H1 (cell line): ENCODE data around the gene CFC1B. TPM values are rescaled to one million over a fixed set of nuclear protein-coding genes. Genes with fewer than 3 reads are reported as not detected.
"Not testable (repeated sequence)": the region's sequence is repeated elsewhere in the genome, so short reads cannot be mapped to it uniquely, and the experiment has no call there.

Experiments used
- CTCF ChIA-PET: fragments of 300-600 bp; sonication (Branson Sonifier 250); formaldehyde crosslinking; loops from one replicate; lab custom pipeline; 2021; ENCODE audit not compliant: partially characterized antibody; lab: Charles Lee
- POLR2A ChIA-PET: fragments of 300-600 bp; sonication (Branson Sonifier 250); formaldehyde crosslinking; loops from one replicate; lab custom pipeline; 2021; ENCODE audit warnings: inconsistent platforms; ENCODE audit not compliant: partially characterized antibody; lab: Charles Lee
- DNase-seq, 2 experiments: peaks; one replicate each; pipeline versions ENCODE4 v3.0.0 to v3.0.0-alpha.2; 2010 to 2022; ENCODE audit warnings: low spot score in 2 of 2, low read depth in 1 of 2, mixed read lengths in 1 of 2
- FAIRE-seq: peaks from 2 replicates; lab custom pipeline; 2011; peaks lifted over from hg19 to GRCh38; lab: Jason Lieb, UNC
- H2AFZ ChIP-seq: 2 replicates; pipeline ENCODE4 v1.8.1; 2012; ENCODE audit warnings: low read length, inconsistent platforms
- H2AK5ac ChIP-seq: 2 replicates; pipeline ENCODE4 v1.6.1; 2013; ENCODE audit warnings: low read depth, low read length
- H2BK120ac ChIP-seq: replicated peaks from 2 replicates; pipeline ENCODE3; 2013; ENCODE audit warnings: low read depth, low read length, inconsistent platforms
- H2BK12ac ChIP-seq: 2 replicates; pipeline ENCODE4 v1.6.1; 2013; ENCODE audit warnings: low read depth, low read length
- H2BK15ac ChIP-seq: 2 replicates; pipeline ENCODE4 v1.6.1; 2013; ENCODE audit warnings: low read length
- H2BK20ac ChIP-seq: 2 replicates; pipeline ENCODE4 v1.6.1; 2013; ENCODE audit warnings: low read length
- H2BK5ac ChIP-seq: 2 replicates; pipeline ENCODE4 v1.6.1; 2013; ENCODE audit warnings: low read depth, low read length
- H3K14ac ChIP-seq: 2 replicates; pipeline ENCODE4 v1.6.1; 2013; ENCODE audit warnings: inconsistent platforms; ENCODE audit not compliant: insufficient read length
- H3K18ac ChIP-seq: 2 replicates; pipeline ENCODE4 v1.6.1; 2013; ENCODE audit warnings: low read length; ENCODE audit errors: extremely low read depth
- H3K23ac ChIP-seq: 2 replicates; pipeline ENCODE4 v1.6.1; 2013; ENCODE audit warnings: inconsistent platforms; ENCODE audit not compliant: insufficient read length
- H3K23me2 ChIP-seq: 2 replicates; pipeline ENCODE4 v1.6.1; 2013; ENCODE audit warnings: low read depth, low read length
- H3K27ac ChIP-seq: 2 replicates; pipeline ENCODE4 v1.6.1; 2011; ENCODE audit warnings: low read depth, low read length, inconsistent platforms
- H3K27me3 ChIP-seq, 4 experiments: replicated peaks in 1 of 4; 1 replicate in 1 of 4; 2 replicates in 3 of 4; pipeline versions ENCODE4 v1.6.1 to v1.8.1; 2011 to 2013; ENCODE audit warnings: low read length in 3 of 4, mild to moderate bottlenecking in 3 of 4, inconsistent platforms in 2 of 4, mixed read lengths in 2 of 4, moderate library complexity in 1 of 4; ENCODE audit not compliant: control insufficient read depth in 3 of 4, insufficient read depth in 3 of 4; ENCODE audit errors: extremely low read depth in 1 of 4
- H3K36me3 ChIP-seq, 4 experiments: 2 replicates each; pipeline versions ENCODE4 v1.6.1 to v1.8.1; 2011 to 2013; ENCODE audit warnings: mild to moderate bottlenecking in 4 of 4, low read length in 3 of 4, moderate library complexity in 2 of 4, control low read depth in 1 of 4, inconsistent platforms in 1 of 4; ENCODE audit not compliant: insufficient read depth in 4 of 4, control insufficient read depth in 2 of 4
- H3K4ac ChIP-seq: replicated peaks from 2 replicates; pipeline ENCODE3; 2013; ENCODE audit warnings: low read length, low read depth, mixed read lengths, inconsistent platforms; ENCODE audit not compliant: insufficient read length
- H3K4me1 ChIP-seq, 4 experiments: replicated peaks in 1 of 4; 1 replicate in 1 of 4; 2 replicates in 3 of 4; pipeline versions ENCODE4 v1.6.1 to v1.8.1; 2011 to 2013; ENCODE audit warnings: low read length in 3 of 4, inconsistent platforms in 2 of 4, mixed read lengths in 1 of 4; ENCODE audit not compliant: insufficient read depth in 4 of 4, control insufficient read depth in 3 of 4
- H3K4me2 ChIP-seq, 2 experiments: 2 replicates each; pipeline versions ENCODE4 v1.6.1 to v1.8.1; 2011 to 2013; ENCODE audit warnings: low read depth in 2 of 2, low read length in 2 of 2, control low read depth in 1 of 2, inconsistent platforms in 1 of 2, mild to moderate bottlenecking in 1 of 2; ENCODE audit not compliant: insufficient read depth in 1 of 2
- H3K4me3 ChIP-seq, 4 experiments: fragments of 200-600, 300-600 bp in 1 of 4; sonication (generic), shearing (Covaris generic), sonication (Bioruptor Twin) in 1 of 4; 2 replicates each; pipeline versions ENCODE4 v1.5.1 to v1.8.1; 2011 to 2016; ENCODE audit warnings: low read length in 4 of 4, low read depth in 3 of 4, control low read depth in 2 of 4, inconsistent platforms in 2 of 4, mild to moderate bottlenecking in 2 of 4, mixed read lengths in 1 of 4, moderate library complexity in 1 of 4; ENCODE audit not compliant: insufficient read depth in 2 of 4; ENCODE audit errors: extremely low read depth in 1 of 4
- H3K56ac ChIP-seq: replicated peaks from 2 replicates; pipeline ENCODE3; 2013; ENCODE audit warnings: low read depth, mild to moderate bottlenecking, mixed read lengths, low read length, inconsistent platforms; ENCODE audit not compliant: insufficient read length
- H3K79me1 ChIP-seq: 2 replicates; pipeline ENCODE4 v1.6.1; 2013; ENCODE audit warnings: low read depth, low read length, control low read depth
- H3K79me2 ChIP-seq, 2 experiments: 2 replicates each; pipeline versions ENCODE4 v1.6.1 to v1.8.1; 2012 to 2013; ENCODE audit warnings: low read length in 2 of 2, mild to moderate bottlenecking in 2 of 2, inconsistent platforms in 1 of 2; ENCODE audit not compliant: insufficient read depth in 2 of 2, control insufficient read depth in 1 of 2
- H3K9ac ChIP-seq, 4 experiments: replicated peaks in 1 of 4; 1 replicate in 1 of 4; 2 replicates in 3 of 4; pipeline versions ENCODE4 v1.6.1 to v1.8.1; 2011 to 2013; ENCODE audit warnings: low read depth in 3 of 4, low read length in 3 of 4, control low read depth in 2 of 4, mild to moderate bottlenecking in 2 of 4, moderate library complexity in 2 of 4, inconsistent platforms in 1 of 4; ENCODE audit errors: extremely low read depth in 1 of 4
- H3K9me3 ChIP-seq, 2 experiments: 2 replicates each; pipeline versions ENCODE4 v1.6.1 to v1.8.1; 2012 to 2013; ENCODE audit warnings: mild to moderate bottlenecking in 2 of 2, moderate library complexity in 2 of 2, control low read depth in 1 of 2, inconsistent platforms in 1 of 2, low read depth in 1 of 2, low read length in 1 of 2, mixed read lengths in 1 of 2; ENCODE audit not compliant: insufficient read depth in 2 of 2
- H4K20me1 ChIP-seq, 2 experiments: replicated peaks in 1 of 2; 2 replicates each; pipeline versions ENCODE3 to v1.8.1; 2011 to 2013; ENCODE audit warnings: inconsistent platforms in 2 of 2, low read length in 2 of 2, mild to moderate bottlenecking in 1 of 2; ENCODE audit not compliant: insufficient read depth in 2 of 2, control insufficient read depth in 1 of 2
- H4K5ac ChIP-seq: 2 replicates; pipeline ENCODE4 v1.6.1; 2013; ENCODE audit warnings: low read length, low read depth, mixed read lengths, inconsistent platforms; ENCODE audit not compliant: insufficient read length
- H4K8ac ChIP-seq: 2 replicates; pipeline ENCODE4 v1.8.0; 2013; ENCODE audit warnings: mild to moderate bottlenecking, moderate library complexity, low read length, inconsistent platforms; ENCODE audit not compliant: insufficient read depth; ENCODE audit errors: extremely low read depth
- H4K91ac ChIP-seq: replicated peaks from 2 replicates; pipeline ENCODE3; 2013; ENCODE audit warnings: low read length, mixed read lengths, inconsistent platforms; ENCODE audit not compliant: insufficient read length
- WGBS, 2 experiments: shearing (Covaris generic) in 1 of 2; methylation state at CpG; one replicate each; pipeline versions ENCODE4 v1.1.6 to v1.1.7; 2013 to 2015; ENCODE audit warnings: low lambda C conversion rate in 2 of 2, mixed read lengths in 2 of 2, inconsistent platforms in 1 of 2, low coverage in 1 of 2, missing lambda C conversion rate in 1 of 2; ENCODE audit not compliant: insufficient replicate concordance in 2 of 2, insufficient coverage in 1 of 2, insufficient read length in 1 of 2; ENCODE audit errors: extremely low coverage in 1 of 2, missing lambda C conversion rate in 1 of 2; 5-methylcytosine and 5-hydroxymethylcytosine counted together
- polyA plus RNA-seq, 7 experiments: library from polyadenylated mRNA; depleted of rRNA in 3 of 7; stranded (reverse) in 5 of 7; unstranded in 2 of 7; fragments of >200 nt in 5 of 7; fragments of 200-250 nt in 2 of 7; gene quantifications; 1 replicate in 5 of 7; 2 replicates in 1 of 7; 4 replicates in 1 of 7; pipeline versions ENCODE4 v1.2.1 to v1.2.3, GENCODE V29; 2011 to 2013; ENCODE audit warnings: missing spikeins in 2 of 7, mixed read lengths in 2 of 7
- total RNA-seq: library from RNA; stranded (reverse); fragmentation: NEBNext Ultra II Directional; extraction: Animal tissue kit (Norgen Biotek cat#: 25700); gene quantifications from 2 replicates; pipeline ENCODE4 v1.2.1, GENCODE V29; 2021

Gene CFC1B
- total and polyA plus RNA-seq, 2 of the 8 experiments (the other 6 are each of a cell fraction or from before 2014, with no cell fraction given): 0.11 TPM; not detected in 1

GRCh38 chr2:130556441-130556840 is 35.4 kb downstream of the CFC1B start:
- WGBS, 2 experiments: no CpG with 5 or more reads among the region's 8 CpGs
- H3K14ac ChIP-seq, H4K5ac ChIP-seq, H3K79me1 ChIP-seq, H3K23me2 ChIP-seq, H3K4ac ChIP-seq, H4K8ac ChIP-seq, FAIRE-seq, H3K27ac ChIP-seq, H3K23ac ChIP-seq, POLR2A ChIA-PET, H4K20me1 ChIP-seq, H3K9ac ChIP-seq, H3K4me3 ChIP-seq, H3K18ac ChIP-seq, H3K9me3 ChIP-seq, H3K79me2 ChIP-seq, H4K91ac ChIP-seq, H3K4me2 ChIP-seq, DNase-seq, CTCF ChIA-PET, H2BK5ac ChIP-seq, H2BK20ac ChIP-seq, H3K27me3 ChIP-seq, H3K36me3 ChIP-seq, H2BK12ac ChIP-seq, H3K4me1 ChIP-seq, H2BK120ac ChIP-seq, H3K56ac ChIP-seq, H2BK15ac ChIP-seq, H2AK5ac ChIP-seq, H2AFZ ChIP-seq: not testable (repeated sequence)

GRCh38 chr2:130566165-130566564 is 45.1 kb downstream of the CFC1B start:
- H2AFZ ChIP-seq, H3K23me2 ChIP-seq, FAIRE-seq, H3K36me3 ChIP-seq, H3K23ac ChIP-seq, H3K27ac ChIP-seq, H3K4me2 ChIP-seq, H4K8ac ChIP-seq, H3K14ac ChIP-seq, H2AK5ac ChIP-seq, H2BK120ac ChIP-seq, H3K9ac ChIP-seq, H2BK5ac ChIP-seq, H3K27me3 ChIP-seq, H3K9me3 ChIP-seq, DNase-seq, H2BK20ac ChIP-seq, H3K56ac ChIP-seq, H2BK12ac ChIP-seq, H3K79me2 ChIP-seq, H4K91ac ChIP-seq, H3K18ac ChIP-seq, H2BK15ac ChIP-seq, H4K5ac ChIP-seq, H3K79me1 ChIP-seq, POLR2A ChIA-PET, CTCF ChIA-PET, H3K4ac ChIP-seq, H3K4me1 ChIP-seq, H3K4me3 ChIP-seq, H4K20me1 ChIP-seq: not testable (repeated sequence)
- no CpG with 5 or more reads among the region's 4 CpGs for WGBS, 2 experiments
